Fibroblast of lung (primary cell): Measurements from ENCODE around the gene LTBP1.

Experiments used
- EZH2 ChIP-seq: IDR thresholded peaks from 2 replicates; pipeline ENCODE4 v1.5.1; 2012; ENCODE audit warnings: low read length, control low read depth, mild to moderate bottlenecking; ENCODE audit errors: missing control alignments
- TF ChIP-seq, protein P1 (sequence below), 2 donors: IDR thresholded peaks in 1 of 2; conservative IDR thresholded peaks in 1 of 2; 1 replicate in 1 of 2; 2 replicates in 1 of 2; pipeline ENCODE4 v1.5.1; 2011 to 2012; ENCODE audit warnings: low read length in 2 of 2, control low read depth in 1 of 2, inconsistent platforms in 1 of 2, low read depth in 1 of 2, mild to moderate bottlenecking in 1 of 2

- TF ChIP-seq, protein P1, sequence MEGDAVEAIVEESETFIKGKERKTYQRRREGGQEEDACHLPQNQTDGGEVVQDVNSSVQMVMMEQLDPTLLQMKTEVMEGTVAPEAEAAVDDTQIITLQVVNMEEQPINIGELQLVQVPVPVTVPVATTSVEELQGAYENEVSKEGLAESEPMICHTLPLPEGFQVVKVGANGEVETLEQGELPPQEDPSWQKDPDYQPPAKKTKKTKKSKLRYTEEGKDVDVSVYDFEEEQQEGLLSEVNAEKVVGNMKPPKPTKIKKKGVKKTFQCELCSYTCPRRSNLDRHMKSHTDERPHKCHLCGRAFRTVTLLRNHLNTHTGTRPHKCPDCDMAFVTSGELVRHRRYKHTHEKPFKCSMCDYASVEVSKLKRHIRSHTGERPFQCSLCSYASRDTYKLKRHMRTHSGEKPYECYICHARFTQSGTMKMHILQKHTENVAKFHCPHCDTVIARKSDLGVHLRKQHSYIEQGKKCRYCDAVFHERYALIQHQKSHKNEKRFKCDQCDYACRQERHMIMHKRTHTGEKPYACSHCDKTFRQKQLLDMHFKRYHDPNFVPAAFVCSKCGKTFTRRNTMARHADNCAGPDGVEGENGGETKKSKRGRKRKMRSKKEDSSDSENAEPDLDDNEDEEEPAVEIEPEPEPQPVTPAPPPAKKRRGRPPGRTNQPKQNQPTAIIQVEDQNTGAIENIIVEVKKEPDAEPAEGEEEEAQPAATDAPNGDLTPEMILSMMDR (conservative IDR thresholded peaks at IDR 0.05 in 1 of 2, IDR thresholded peaks at IDR 0.05 in 1 of 2; ENCODE audit: low read depth in 1 of 2, low read length in 2 of 2): no peak
- no peak for TF ChIP-seq EZH2
Observed at GRCh38 chr2:33219114-33219513, 272.4 kb downstream of the LTBP1 start.
